Smooth muscle cell (in vitro differentiated cells): Measurements from ENCODE around the gene IGFBP4. TPM values are rescaled to one million over a fixed set of nuclear protein-coding genes. Genes with fewer than 3 reads are reported as not detected.

Experiments used
- DNase-seq: peaks from one replicate; lab custom pipeline; 2025; ENCODE audit not compliant: unreplicated experiment; lab: John Stamatoyannopoulos, UW
- H2AFZ ChIP-seq: fragments of 200-600 bp; sonication (generic); 2 replicates; pipeline ENCODE4 v1.6.0; 2016; ENCODE audit warnings: antibody characterized with exemption, low read depth, mild to moderate bottlenecking
- H3F3A ChIP-seq: fragments of 200-600 bp; sonication (generic); 2 replicates; pipeline ENCODE4 v1.6.0; 2017; ENCODE audit warnings: antibody characterized with exemption, low read depth
- H3K27ac ChIP-seq: fragments of 200-600 bp; sonication (generic); 2 replicates; pipeline ENCODE4 v1.5.1; 2016; ENCODE audit warnings: low read depth, mild to moderate bottlenecking
- H3K27me3 ChIP-seq: fragments of 200-600 bp; sonication (generic); 2 replicates; pipeline ENCODE4 v1.6.1; 2016; ENCODE audit warnings: low read depth, mild to moderate bottlenecking
- H3K36me3 ChIP-seq: fragments of 200-600 bp; sonication (generic); 2 replicates; pipeline ENCODE4 v1.5.1; 2016; ENCODE audit warnings: low read depth
- H3K4me1 ChIP-seq: fragments of 200-600 bp; sonication (generic); 2 replicates; pipeline ENCODE4 v1.5.1; 2016; ENCODE audit warnings: low read depth
- H3K4me2 ChIP-seq: fragments of 200-600 bp; sonication (generic); 2 replicates; pipeline ENCODE4 v1.6.0; 2016; ENCODE audit warnings: mild to moderate bottlenecking
- H3K4me3 ChIP-seq: fragments of 200-600 bp; sonication (generic); 2 replicates; pipeline ENCODE4 v1.5.1; 2016; ENCODE audit warnings: mild to moderate bottlenecking
- H3K79me2 ChIP-seq: fragments of 200-600 bp; sonication (generic); 2 replicates; pipeline ENCODE4 v1.6.0; 2016; ENCODE audit warnings: low read depth, mild to moderate bottlenecking
- H3K9ac ChIP-seq: fragments of 200-600 bp; sonication (generic); 2 replicates; pipeline ENCODE4 v1.6.0; 2016; ENCODE audit warnings: low read depth
- H3K9me3 ChIP-seq: fragments of 200-600 bp; sonication (generic); replicated peaks from 2 replicates; pipeline ENCODE4 v1.5.1; 2016; ENCODE audit warnings: low read depth
- H4K20me1 ChIP-seq: fragments of 200-600 bp; sonication (generic); 2 replicates; pipeline ENCODE4 v1.6.0; 2016; ENCODE audit warnings: low read depth
- CTCF ChIP-seq: fragments of 200-600 bp; sonication (generic); IDR thresholded peaks from 2 replicates; pipeline ENCODE4 v1.5.1; 2017; ENCODE audit warnings: borderline replicate concordance, mild to moderate bottlenecking, antibody characterized with exemption; ENCODE audit not compliant: insufficient read depth, poor library complexity, severe bottlenecking
- WGBS: methylation state at CpG from one replicate; pipeline ENCODE4 v1.1.7; 2016; ENCODE audit warnings: low lambda C conversion rate; 5-methylcytosine and 5-hydroxymethylcytosine counted together
- polyA plus RNA-seq: library from polyadenylated mRNA; unstranded; fragments of >200 nt; fragmentation: Nextera tagmentation; extraction: Ambion mirVana; gene quantifications from 2 replicates; pipeline ENCODE4 v1.2.1, GENCODE V29; 2016
- total RNA-seq: library from RNA; depleted of rRNA; stranded (reverse); fragments of >200 nt; gene quantifications from 2 replicates; pipeline ENCODE4 v1.2.3, GENCODE V29; 2014

IGFBP4 gene
- total and polyA plus RNA-seq, 2 experiments from 2014 or later, result 91.0 to 305 TPM

- H3K4me2 ChIP-seq, result no peak overlapping the region
- 73% methylated on average over 5 of the region's 5 CpGs for WGBS
- peaks cover 5% of the 10 kb centered on the region for H3K4me1 ChIP-seq
- H3K79me2 ChIP-seq, result no peaks in the 10 kb centered on the region
- no peaks in the 10 kb centered on the region for H3K9me3 ChIP-seq
- H3K9ac ChIP-seq, result no peak overlapping the region
- DNase-seq, result no peak
- no peak overlapping the region for H3K4me3 ChIP-seq
- no peaks in the 10 kb centered on the region for H3K36me3 ChIP-seq
- no peaks in the 10 kb centered on the region for H4K20me1 ChIP-seq
- H3K27ac ChIP-seq, result no peak overlapping the region
- TF ChIP-seq CTCF, result no peak
- H3K27me3 ChIP-seq, result no peaks in the 10 kb centered on the region
- no peaks in the 10 kb centered on the region for H3F3A ChIP-seq
- no peak overlapping the region for H2AFZ ChIP-seq
Observed at GRCh38 chr17:40495140-40495539, 51.9 kb downstream of the IGFBP4 start.

DNA sequence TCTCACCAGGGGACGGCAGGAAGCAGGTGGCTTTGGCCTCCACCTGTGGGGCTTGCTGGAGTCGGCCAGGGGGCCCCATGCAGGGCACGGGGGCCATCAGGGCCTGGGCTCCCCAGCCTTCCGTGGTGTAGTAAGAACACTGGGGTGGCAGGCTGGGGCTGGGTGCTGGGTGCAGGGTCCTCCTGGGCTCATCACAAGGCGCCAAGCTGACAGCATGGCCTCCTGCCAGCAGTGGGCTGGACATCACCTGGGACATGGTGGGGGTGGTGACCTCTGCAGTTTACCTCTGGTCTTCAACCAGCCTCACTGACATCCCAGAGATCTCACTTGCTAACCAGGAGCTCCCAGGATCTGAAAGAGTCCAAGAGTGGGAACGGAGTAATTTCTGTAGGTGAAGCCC, 52.9 kb downstream of the IGFBP4 start:
- WGBS, result 97% methylated on average over 6 of the region's 6 CpGs

DNA sequence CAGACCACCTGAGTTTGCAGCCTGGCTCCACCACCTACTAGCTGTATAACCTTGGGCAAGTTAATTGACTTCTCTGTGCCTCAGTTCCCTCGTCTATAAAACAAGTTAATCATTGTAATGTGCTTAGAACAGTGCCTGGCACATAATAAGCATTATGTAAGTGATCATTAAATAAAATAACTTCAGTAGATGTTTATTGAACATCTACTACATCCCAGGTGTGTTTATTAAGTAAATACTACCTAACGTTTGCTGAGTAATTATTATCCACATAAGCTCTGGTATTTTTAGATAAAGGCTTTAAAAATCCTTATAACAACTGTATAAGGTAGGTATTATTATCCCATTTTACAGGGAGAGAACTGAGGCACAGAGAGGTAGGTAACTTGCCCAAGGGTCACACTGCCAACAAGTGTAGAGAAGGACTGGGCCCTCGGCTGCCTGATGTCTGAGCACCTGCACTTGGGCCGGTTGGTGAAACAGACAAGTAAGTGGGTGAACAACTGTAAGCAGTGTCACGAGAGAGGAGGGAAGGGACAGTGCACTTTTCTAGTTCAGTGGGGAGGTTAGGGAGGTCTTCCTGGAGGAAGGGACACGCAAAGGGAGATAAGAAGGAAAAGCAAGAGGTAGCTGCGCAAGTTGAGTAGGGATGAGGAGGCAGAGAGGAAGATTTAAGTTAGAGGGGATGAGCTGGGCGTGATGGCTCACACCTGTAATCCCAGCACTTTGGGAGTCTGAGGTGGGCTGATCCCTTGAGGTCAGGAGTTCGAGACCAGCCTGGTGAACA, 53.6 kb downstream of the IGFBP4 start:
- Histone ChIP-seq H2AFZ (no peak overlapping the region), H4K20me1 (no peaks in the 10 kb centered on the region), H3K79me2 (no peaks in the 10 kb centered on the region), H3K27me3 (no peaks in the 10 kb centered on the region), H3K4me2 (no peak overlapping the region), H3K4me3 (no peak overlapping the region), H3K27ac (no peak overlapping the region), H3F3A (no peaks in the 10 kb centered on the region), H3K9ac (no peak overlapping the region), H3K36me3 (no peaks in the 10 kb centered on the region), H3K9me3 (no peaks in the 10 kb centered on the region), H3K4me1 (no peaks in the 10 kb centered on the region)
- DNase-seq, result no peak
- no peak for TF ChIP-seq CTCF
- 76% methylated on average over 9 of the region's 9 CpGs for WGBS

More for the DNA sequence above, 52.9 kb downstream of the IGFBP4 start:
- Histone ChIP-seq H3K4me3 (no peak overlapping the region), H3K4me2 (no peak overlapping the region), H3K4me1 (no peaks in the 10 kb centered on the region), H3K79me2 (no peaks in the 10 kb centered on the region), H3K9ac (no peak overlapping the region), H3K36me3 (no peaks in the 10 kb centered on the region), H3K27ac (no peak overlapping the region), H3K9me3 (no peaks in the 10 kb centered on the region), H2AFZ (no peak overlapping the region), H3F3A (no peaks in the 10 kb centered on the region), H3K27me3 (no peaks in the 10 kb centered on the region), H4K20me1 (no peaks in the 10 kb centered on the region)
- TF ChIP-seq CTCF, result no peak
- DNase-seq, result no peak

- no peaks in the 10 kb centered on the region for H3K9me3 ChIP-seq
- no peak overlapping the region for H2AFZ ChIP-seq
- no peaks in the 10 kb centered on the region for H3K4me1 ChIP-seq
- H3K36me3 ChIP-seq, result no peaks in the 10 kb centered on the region
- no peak for TF ChIP-seq CTCF
- H3K9ac ChIP-seq, result no peak overlapping the region
- H3K27me3 ChIP-seq, result no peaks in the 10 kb centered on the region
- H3F3A ChIP-seq, result no peaks in the 10 kb centered on the region
- no peaks in the 10 kb centered on the region for H4K20me1 ChIP-seq
- H3K27ac ChIP-seq, result no peak overlapping the region
- DNase-seq, result no peak
- no peak overlapping the region for H3K4me3 ChIP-seq
- WGBS, result 32% methylated on average over 2 of the region's 2 CpGs
- no peak overlapping the region for H3K4me2 ChIP-seq
- no peaks in the 10 kb centered on the region for H3K79me2 ChIP-seq
Observed at GRCh38 chr17:40497695-40498094, 54.4 kb downstream of the IGFBP4 start.
